Osteoblast (primary cell): ENCODE results near the gene ANXA9. TPM values are rescaled to one million over a fixed set of nuclear protein-coding genes. Genes with fewer than 3 reads are reported as not detected.

ENCODE experiments used
- DNase-seq: peaks from one replicate; pipeline ENCODE4 v3.0.0; 2011; ENCODE audit warnings: low spot score, mixed read lengths; ENCODE audit not compliant: insufficient read length; ENCODE audit errors: missing footprints
- H2AFZ ChIP-seq: 2 replicates; pipeline ENCODE4 v1.6.0; 2011; ENCODE audit warnings: mild to moderate bottlenecking, low read length
- H3K27ac ChIP-seq: 2 replicates; pipeline ENCODE4 v1.5.1; 2011; ENCODE audit warnings: mild to moderate bottlenecking, low read depth, low read length, moderate library complexity
- H3K27me3 ChIP-seq: 2 replicates; pipeline ENCODE4 v1.6.0; 2012; ENCODE audit warnings: mild to moderate bottlenecking, control low read depth, inconsistent platforms, low read length, moderate library complexity; ENCODE audit not compliant: insufficient read depth
- H3K36me3 ChIP-seq: 2 replicates; pipeline ENCODE4 v1.5.1; 2011; ENCODE audit warnings: mild to moderate bottlenecking, low read length, control low read depth, moderate library complexity; ENCODE audit not compliant: insufficient read depth
- H3K4me1 ChIP-seq: 2 replicates; pipeline ENCODE4 v1.5.1; 2011; ENCODE audit warnings: mild to moderate bottlenecking, low read length, control low read depth, moderate library complexity; ENCODE audit not compliant: insufficient read depth
- H3K4me2 ChIP-seq: 2 replicates; pipeline ENCODE4 v1.6.0; 2011; ENCODE audit warnings: mild to moderate bottlenecking, low read length; ENCODE audit not compliant: insufficient read depth
- H3K4me3 ChIP-seq: fragments of 200-600 bp; sonication (generic); 3 replicates; pipeline ENCODE4 v1.5.1; 2012; ENCODE audit warnings: mild to moderate bottlenecking, low read length, inconsistent platforms; ENCODE audit not compliant: insufficient read depth
- H3K79me2 ChIP-seq: 2 replicates; pipeline ENCODE4 v1.6.0; 2012; ENCODE audit warnings: mild to moderate bottlenecking, low read length, control low read depth, inconsistent platforms; ENCODE audit not compliant: insufficient read depth
- H3K9me3 ChIP-seq: 2 replicates; pipeline ENCODE4 v1.5.1; 2011; ENCODE audit warnings: low read depth, low read length, control low read depth
- H4K20me1 ChIP-seq: 2 replicates; pipeline ENCODE4 v1.6.0; 2012; ENCODE audit warnings: mild to moderate bottlenecking, low read length, control low read depth; ENCODE audit not compliant: insufficient read depth
- CTCF ChIP-seq: IDR thresholded peaks from 2 replicates; pipeline ENCODE4 v1.5.1; 2011; ENCODE audit warnings: mild to moderate bottlenecking, low read depth, low read length, moderate library complexity; ENCODE audit errors: extremely low read depth
- total RNA-seq: library from RNA; depleted of rRNA; stranded (reverse); fragments of >200 nt; gene quantifications from 2 replicates; pipeline ENCODE4 v1.2.3, GENCODE V29; 2012

Gene ANXA9
- total RNA-seq, 1 donor, result under 0.01 TPM

GRCh38 chr1:151002611-151003010 lies 20.5 kb downstream of the ANXA9 start:
- Histone ChIP-seq H4K20me1 (no peaks in the 10 kb centered on the region), H3K4me3 (no peak overlapping the region), H3K27me3 (no peaks in the 10 kb centered on the region), H3K9me3 (no peaks in the 10 kb centered on the region), H3K4me2 (no peak overlapping the region), H3K36me3 (peaks cover 3% of the 10 kb centered on the region), H3K4me1 (peaks cover 40% of the 10 kb centered on the region), H3K27ac (no peak overlapping the region), H3K79me2 (peaks cover 16% of the 10 kb centered on the region), H2AFZ (no peak overlapping the region)
- no peak for TF ChIP-seq CTCF
- no peak for DNase-seq

- no peak overlapping the region for H3K4me2 ChIP-seq
- no peak overlapping the region for H3K4me3 ChIP-seq
- peaks cover 44% of the 10 kb centered on the region for H3K4me1 ChIP-seq
- no peaks in the 10 kb centered on the region for H3K9me3 ChIP-seq
- H3K27ac ChIP-seq, result no peak overlapping the region
- H4K20me1 ChIP-seq, result no peaks in the 10 kb centered on the region
- H3K79me2 ChIP-seq, result peaks cover 16% of the 10 kb centered on the region
- DNase-seq, result no peak
- no peaks in the 10 kb centered on the region for H3K36me3 ChIP-seq
- H2AFZ ChIP-seq, result no peak overlapping the region
- TF ChIP-seq CTCF, result no peak
- no peaks in the 10 kb centered on the region for H3K27me3 ChIP-seq
Measured at GRCh38 chr1:151003180-151003579, 21.1 kb downstream of the ANXA9 start.

GRCh38 chr1:151005729-151006319 lies 23.7 kb downstream of the ANXA9 start:
- H2AFZ ChIP-seq, result peak overlapping the region; percentile 87
- peaks cover 39% of the 10 kb centered on the region for H3K4me1 ChIP-seq
- peak overlapping the region; percentile 91 for H3K27ac ChIP-seq
- H3K27me3 ChIP-seq, result no peaks in the 10 kb centered on the region
- TF ChIP-seq CTCF, result no peak
- H3K4me3 ChIP-seq, result peak overlapping the region; percentile 78
- peaks cover 30% of the 10 kb centered on the region for H3K79me2 ChIP-seq
- peak overlapping the region; percentile 94 for H3K4me2 ChIP-seq
- no peaks in the 10 kb centered on the region for H3K9me3 ChIP-seq
- no peaks in the 10 kb centered on the region for H3K36me3 ChIP-seq
- DNase-seq, result no peak
- H4K20me1 ChIP-seq, result no peaks in the 10 kb centered on the region

- H3K27ac ChIP-seq, result peak within 1 kb of the TSS; percentile 91
- H3K36me3 ChIP-seq, result no peaks in the 10 kb centered on the region
- H3K4me1 ChIP-seq, result peaks cover 39% of the 10 kb centered on the region
- H3K27me3 ChIP-seq, result no peaks in the 10 kb centered on the region
- H2AFZ ChIP-seq, result peak within 1 kb of the TSS; percentile 87
- H3K79me2 ChIP-seq, result peaks cover 30% of the 10 kb centered on the region
- H3K9me3 ChIP-seq, result no peaks in the 10 kb centered on the region
- TF ChIP-seq CTCF, result peak; percentile 57
- H3K4me2 ChIP-seq, result peak within 1 kb of the TSS; percentile 94
- peak within 1 kb of the TSS; percentile 99 for H3K4me3 ChIP-seq
- no peaks in the 10 kb centered on the region for H4K20me1 ChIP-seq
- peak; percentile 95 for DNase-seq
Measured at GRCh38 chr1:151006327-151007052, 24.4 kb downstream of the ANXA9 start, which contains the start of gene MINDY1. Gene MINDY1 (minus strand): TSS chr1:151006902. CDS start chr1:151002617, 4,285 bp downstream.
